Breast epithelium (tissue), 3 donors: Measurements from ENCODE around the gene FLCN.

ENCODE experiments used
- CTCF ChIP-seq, 3 donors: fragments of 450-650 bp; IDR thresholded peaks; one replicate each; pipeline ENCODE4 v1.5.1; 2016 to 2017; ENCODE audit warnings: antibody characterized with exemption in 3 of 3, mild to moderate bottlenecking in 3 of 3, moderate library complexity in 3 of 3
- POLR2A ChIP-seq: fragments of 450-650 bp; IDR thresholded peaks from one replicate; pipeline ENCODE4 v1.6.1; 2016; ENCODE audit warnings: antibody characterized with exemption, mild to moderate bottlenecking, moderate library complexity
- POLR2AphosphoS5 ChIP-seq, 3 donors: sonication (generic); formaldehyde crosslinking; IDR thresholded peaks; one replicate each; pipeline ENCODE4 v1.6.1; 2017; ENCODE audit warnings: antibody characterized with exemption in 3 of 3

- TF ChIP-seq CTCF (IDR thresholded peaks at IDR 0.05): no peak
- no peak for TF ChIP-seq POLR2AphosphoS5 (IDR thresholded peaks at IDR 0.05)
- TF ChIP-seq POLR2A: no peak
These were observed 10.3 kb downstream of the FLCN start for GRCh38 chr17:17226451-17227265.
